Measurements from ENCODE around the gene NRTN.
"Not testable (repeated sequence)": the region's sequence is repeated elsewhere in the genome, so short reads cannot be mapped to it uniquely, and the experiment has no call there.

Gene NRTN

DNA sequence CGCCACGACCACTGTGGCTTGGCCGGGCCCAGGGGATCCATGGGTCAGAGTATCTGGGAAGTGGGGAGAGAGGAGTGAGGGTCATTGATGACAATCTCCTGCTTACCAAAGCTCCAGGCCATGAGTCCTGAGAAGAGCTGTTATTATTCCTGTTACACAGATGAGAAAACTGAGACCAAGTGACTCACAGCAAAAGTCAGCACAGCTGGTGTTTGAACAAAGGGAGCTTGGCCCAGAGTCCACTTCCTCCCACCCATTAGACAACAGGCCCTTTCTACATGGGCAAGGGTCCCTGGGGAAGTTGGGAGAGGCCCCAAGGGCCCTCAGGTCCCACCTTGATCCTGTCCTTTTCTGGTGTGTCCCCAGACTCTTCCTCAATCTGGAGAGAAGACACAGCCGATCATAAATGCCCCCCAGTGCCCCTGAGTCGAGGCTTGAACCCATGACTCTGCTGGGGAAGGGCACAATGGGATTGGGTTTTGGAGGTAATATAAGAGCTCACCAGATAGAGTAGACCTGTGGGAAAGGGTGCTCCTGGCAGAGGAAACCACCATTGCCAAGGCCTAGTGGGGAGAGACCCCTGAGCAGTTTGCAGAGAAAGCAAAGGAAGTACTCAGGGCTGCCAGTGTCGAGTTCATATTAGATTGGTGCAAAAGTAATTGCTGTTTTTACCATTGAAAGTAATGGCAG lies 27.8 kb downstream of the NRTN start:
- Histone ChIP-seq H3K4me1 (0 out of 2 replicates have a peak, but pooled peaks cover 5% of the 10 kb centered on the region), H3K9me3 (no peaks in the 10 kb centered on the region), H3K36me3 (no peaks in the 10 kb centered on the region), H3K27me3 (no peaks in the 10 kb centered on the region), H3K4me3 (ENCODE audit: low read depth, low read length) (no peak overlapping the region)
- TF ChIP-seq, protein P1, sequence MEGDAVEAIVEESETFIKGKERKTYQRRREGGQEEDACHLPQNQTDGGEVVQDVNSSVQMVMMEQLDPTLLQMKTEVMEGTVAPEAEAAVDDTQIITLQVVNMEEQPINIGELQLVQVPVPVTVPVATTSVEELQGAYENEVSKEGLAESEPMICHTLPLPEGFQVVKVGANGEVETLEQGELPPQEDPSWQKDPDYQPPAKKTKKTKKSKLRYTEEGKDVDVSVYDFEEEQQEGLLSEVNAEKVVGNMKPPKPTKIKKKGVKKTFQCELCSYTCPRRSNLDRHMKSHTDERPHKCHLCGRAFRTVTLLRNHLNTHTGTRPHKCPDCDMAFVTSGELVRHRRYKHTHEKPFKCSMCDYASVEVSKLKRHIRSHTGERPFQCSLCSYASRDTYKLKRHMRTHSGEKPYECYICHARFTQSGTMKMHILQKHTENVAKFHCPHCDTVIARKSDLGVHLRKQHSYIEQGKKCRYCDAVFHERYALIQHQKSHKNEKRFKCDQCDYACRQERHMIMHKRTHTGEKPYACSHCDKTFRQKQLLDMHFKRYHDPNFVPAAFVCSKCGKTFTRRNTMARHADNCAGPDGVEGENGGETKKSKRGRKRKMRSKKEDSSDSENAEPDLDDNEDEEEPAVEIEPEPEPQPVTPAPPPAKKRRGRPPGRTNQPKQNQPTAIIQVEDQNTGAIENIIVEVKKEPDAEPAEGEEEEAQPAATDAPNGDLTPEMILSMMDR (IDR thresholded peaks at IDR 0.05; ENCODE audit: low read depth, low read length), result no peak
- no peak for DNase-seq

DNA sequence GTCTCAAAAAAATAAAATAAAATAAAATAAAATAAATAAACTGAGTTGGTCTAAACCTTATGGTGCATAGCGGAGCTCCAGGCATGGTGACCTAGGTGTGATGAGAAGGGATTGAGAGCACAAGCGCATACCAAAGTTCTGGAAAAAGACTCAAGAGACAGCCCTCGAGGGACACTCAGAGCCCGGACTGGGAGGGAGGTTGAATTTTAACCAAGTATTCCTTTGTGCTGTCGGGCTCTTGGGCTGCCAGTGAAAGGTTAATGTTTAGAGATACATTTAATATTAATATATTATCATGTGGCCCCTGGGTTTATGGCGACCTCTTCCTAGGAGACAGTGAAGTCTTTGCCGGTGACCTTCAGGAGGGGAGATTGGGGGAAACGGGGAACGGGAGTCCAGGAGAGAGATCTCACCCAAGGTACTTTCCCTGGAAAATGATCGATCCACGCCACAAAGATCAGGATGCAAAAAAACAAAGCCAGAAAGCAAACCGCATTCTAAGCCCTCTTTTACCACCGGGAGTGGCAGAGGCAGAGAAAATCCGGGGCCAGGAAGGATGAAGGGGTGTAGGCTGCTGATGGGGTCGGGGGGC lies 33.0 kb downstream of the NRTN start:
- no peak overlapping the region for H3K4me3 ChIP-seq (ENCODE audit: low read depth, low read length)
- no peak for DNase-seq
- H3K36me3 ChIP-seq, result no peaks in the 10 kb centered on the region
- TF ChIP-seq, protein P1 (IDR thresholded peaks at IDR 0.05; ENCODE audit: low read depth, low read length), result no peak
- no peaks in the 10 kb centered on the region for H3K27me3 ChIP-seq
- no peaks in the 10 kb centered on the region for H3K4me1 ChIP-seq
- H3K9me3 ChIP-seq, result no peaks in the 10 kb centered on the region; the same call in 1 of the 2 replicates

DNA sequence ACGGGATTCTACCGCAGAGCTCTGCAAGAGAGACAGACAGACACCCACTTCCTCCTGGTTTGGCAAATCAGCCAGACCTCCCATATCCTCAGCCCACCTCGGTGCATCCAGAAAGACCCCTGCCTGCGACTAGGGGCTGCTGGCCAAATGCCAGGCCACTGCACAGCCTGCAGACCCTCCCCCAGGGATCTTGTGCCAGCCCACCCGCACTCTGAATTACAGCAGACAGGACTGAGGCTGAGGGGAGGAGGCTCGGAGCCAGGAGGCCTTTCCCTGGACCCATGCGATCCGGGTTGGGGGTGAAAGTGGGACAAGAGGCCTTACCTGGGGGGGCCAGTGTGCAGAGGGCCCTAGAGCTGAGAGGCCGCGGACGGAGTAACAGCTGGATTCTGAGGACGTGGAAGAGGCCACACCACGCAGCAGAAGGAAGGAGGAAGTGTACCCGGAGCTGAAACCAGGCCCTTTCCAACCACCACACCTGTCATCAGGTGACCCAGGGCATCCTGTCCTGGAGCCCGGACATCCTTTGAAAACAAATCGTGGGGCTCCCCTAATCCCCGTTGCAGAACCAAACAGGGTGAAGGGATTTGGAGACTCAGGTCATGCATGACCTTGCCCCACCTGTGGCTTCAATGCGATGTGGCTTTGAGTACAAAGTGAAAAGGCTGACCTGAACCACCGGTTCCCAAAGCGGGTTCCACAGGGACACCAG lies 33.6 kb downstream of the NRTN start:
- H3K4me1 ChIP-seq, result no peaks in the 10 kb centered on the region
- no peak for DNase-seq
- H3K27me3 ChIP-seq, result no peaks in the 10 kb centered on the region
- TF ChIP-seq, protein P1 (IDR thresholded peaks at IDR 0.05; ENCODE audit: low read depth, low read length), result no peak
- no peak overlapping the region for H3K4me3 ChIP-seq (ENCODE audit: low read depth, low read length)
- no peaks in the 10 kb centered on the region; the same call in 1 of the 2 replicates for H3K9me3 ChIP-seq
- no peaks in the 10 kb centered on the region for H3K36me3 ChIP-seq

DNA sequence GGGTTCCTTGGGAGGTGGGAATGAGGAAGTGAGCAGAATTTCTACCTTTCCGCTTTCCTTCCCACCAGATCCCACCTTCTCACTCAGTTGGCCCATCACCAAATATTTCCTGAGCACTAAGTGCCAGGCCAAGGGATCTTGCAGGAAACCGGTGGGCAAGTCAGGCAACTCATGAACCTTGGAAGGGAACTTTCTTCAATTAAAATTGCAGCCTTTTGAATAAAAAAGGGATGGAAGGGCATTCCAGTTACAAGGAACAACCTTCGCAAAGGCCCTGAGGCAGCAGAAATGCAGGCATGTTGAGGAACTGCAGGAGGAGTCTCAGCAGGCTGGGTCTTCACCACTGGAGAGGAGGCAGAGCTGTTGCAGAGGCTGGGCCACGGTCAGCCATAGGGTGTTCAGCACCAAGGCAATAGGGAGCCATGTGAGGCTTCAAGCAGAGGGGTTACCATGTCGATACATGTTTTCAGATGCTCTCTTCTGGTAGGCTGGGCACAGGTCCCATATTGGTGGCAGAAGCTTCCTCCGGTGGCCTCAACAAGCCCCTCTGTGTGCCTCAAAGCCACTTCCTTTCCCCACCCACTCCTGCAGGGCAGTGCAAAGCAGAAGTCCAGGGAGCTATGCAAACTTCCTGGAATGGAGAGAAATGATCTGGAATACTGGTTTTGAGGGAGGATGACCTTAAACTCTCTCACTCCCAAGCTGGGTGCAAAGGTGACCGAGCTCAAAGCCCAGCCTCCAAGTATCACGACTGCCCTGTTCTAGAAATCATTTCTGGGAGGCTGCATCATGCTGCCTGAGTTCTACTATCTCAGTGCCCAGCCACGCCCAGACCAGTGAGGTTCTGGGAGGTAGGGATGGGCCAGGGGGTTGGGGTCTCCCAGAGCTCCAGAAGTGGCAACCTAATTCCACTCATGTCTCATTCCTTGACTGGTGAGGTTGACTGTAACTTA lies 34.5 kb downstream of the NRTN start, which contains the start of gene FUT6:
Gene FUT6 (minus strand): TSS at position 638 of the 953 bp plus-strand sequence. CDS start 7,135 bp downstream, outside the sequence.
- TF ChIP-seq, protein P1 (IDR thresholded peaks at IDR 0.05; ENCODE audit: low read depth, low read length), result no peak
- no peak for DNase-seq

DNA sequence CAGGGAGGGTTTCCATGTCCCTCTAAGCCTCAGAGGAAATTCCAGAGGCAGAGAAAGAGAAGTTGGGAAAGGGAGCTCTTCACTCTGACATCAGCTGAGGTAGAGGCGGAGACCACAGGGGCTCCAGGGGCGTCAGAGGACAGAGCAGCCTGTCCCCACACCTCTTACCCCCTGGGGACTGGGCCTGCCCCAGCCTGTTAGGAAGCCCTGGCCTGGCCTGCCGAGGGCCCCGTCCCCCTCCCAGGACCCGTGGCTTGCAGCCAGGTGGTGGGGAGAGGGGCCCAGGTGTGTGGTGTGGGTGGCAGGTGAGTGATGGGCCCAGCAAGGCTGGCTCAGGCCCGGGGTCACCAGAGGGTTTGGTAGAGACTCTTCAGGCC lies 36.9 kb downstream of the NRTN start:
- not testable (repeated sequence) for DNase-seq; H3K36me3 ChIP-seq; H3K4me3 ChIP-seq (ENCODE audit: low read depth, low read length); H3K9me3 ChIP-seq; H3K27me3 ChIP-seq; H3K4me1 ChIP-seq

More for the DNA sequence above, 34.5 kb downstream of the NRTN start, which contains the start of gene FUT6:
- Histone ChIP-seq H3K27me3 (no peaks in the 10 kb centered on the region), H3K36me3 (no peaks in the 10 kb centered on the region), H3K9me3 (no peaks in the 10 kb centered on the region; the same call in 1 of the 2 replicates), H3K4me1 (no peaks in the 10 kb centered on the region), H3K4me3 (ENCODE audit: low read depth, low read length) (no peak within 1 kb of the TSS)
